ENCODE measurements around the gene PARD3B.
A peak's percentile ranks its signal among the peaks of the same experiment; 100 is the strongest.

Gene PARD3B

GRCh38 chr2:204664708-204665121, 119.4 kb downstream of the PARD3B start:
- Histone ChIP-seq H3K9me3 (ENCODE audit: severe bottlenecking) (no peaks in the 10 kb centered on the region), H3K27me3 (ENCODE audit: insufficient read depth, poor library complexity, severe bottlenecking) (no peaks in the 10 kb centered on the region), H3K4me1 (ENCODE audit: insufficient read depth, poor library complexity, severe bottlenecking) (peaks cover 27% of the 10 kb centered on the region), H3K36me3 (ENCODE audit: low read depth) (no peaks in the 10 kb centered on the region), H3K27ac (ENCODE audit: poor library complexity, severe bottlenecking) (peak overlapping the region; percentile 91), H3K4me3 (ENCODE audit: severe bottlenecking) (no peak overlapping the region)
- ATAC-seq (ENCODE audit: low read depth): peak; percentile 89
- no peak for DNase-seq (ENCODE audit: low spot score)
- TF ChIP-seq CTCF (IDR thresholded peaks at IDR 0.05; ENCODE audit: poor library complexity, severe bottlenecking): no peak

GRCh38 chr2:204665207-204665606, 119.9 kb downstream of the PARD3B start:
- ATAC-seq (ENCODE audit: low read depth) (peak; percentile 78), DNase-seq (ENCODE audit: low spot score) (no peak)
- TF ChIP-seq CTCF (IDR thresholded peaks at IDR 0.05; ENCODE audit: poor library complexity, severe bottlenecking): no peak
- Histone ChIP-seq H3K9me3 (ENCODE audit: severe bottlenecking) (no peaks in the 10 kb centered on the region), H3K36me3 (ENCODE audit: low read depth) (no peaks in the 10 kb centered on the region), H3K4me3 (ENCODE audit: severe bottlenecking) (no peak overlapping the region), H3K27me3 (ENCODE audit: insufficient read depth, poor library complexity, severe bottlenecking) (no peaks in the 10 kb centered on the region), H3K27ac (ENCODE audit: poor library complexity, severe bottlenecking) (peak overlapping the region; percentile 91), H3K4me1 (ENCODE audit: insufficient read depth, poor library complexity, severe bottlenecking) (peaks cover 27% of the 10 kb centered on the region)

GRCh38 chr2:204665771-204666170, 120.5 kb downstream of the PARD3B start:
- peaks cover 27% of the 10 kb centered on the region for H3K4me1 ChIP-seq (ENCODE audit: insufficient read depth, poor library complexity, severe bottlenecking)
- peak overlapping the region; percentile 91 for H3K27ac ChIP-seq (ENCODE audit: poor library complexity, severe bottlenecking)

GRCh38 chr2:204667990-204668389, 122.7 kb downstream of the PARD3B start:
- Histone ChIP-seq H3K4me3 (ENCODE audit: severe bottlenecking) (no peak overlapping the region), H3K27ac (ENCODE audit: poor library complexity, severe bottlenecking) (no peak overlapping the region), H3K27me3 (ENCODE audit: insufficient read depth, poor library complexity, severe bottlenecking) (no peaks in the 10 kb centered on the region), H3K4me1 (ENCODE audit: insufficient read depth, poor library complexity, severe bottlenecking) (peaks cover 27% of the 10 kb centered on the region), H3K9me3 (ENCODE audit: severe bottlenecking) (no peaks in the 10 kb centered on the region), H3K36me3 (ENCODE audit: low read depth) (no peaks in the 10 kb centered on the region)
- ATAC-seq (ENCODE audit: low read depth) (no peak), DNase-seq (ENCODE audit: low spot score) (no peak)
- no peak for TF ChIP-seq CTCF (IDR thresholded peaks at IDR 0.05; ENCODE audit: poor library complexity, severe bottlenecking)

More at GRCh38 chr2:204665771-204666170, 120.5 kb downstream of the PARD3B start:
- Histone ChIP-seq H3K27me3 (ENCODE audit: insufficient read depth, poor library complexity, severe bottlenecking) (no peaks in the 10 kb centered on the region), H3K4me3 (ENCODE audit: severe bottlenecking) (no peak overlapping the region), H3K36me3 (ENCODE audit: low read depth) (no peaks in the 10 kb centered on the region), H3K9me3 (ENCODE audit: severe bottlenecking) (no peaks in the 10 kb centered on the region)
- no peak for ATAC-seq (ENCODE audit: low read depth)
- no peak for TF ChIP-seq CTCF (IDR thresholded peaks at IDR 0.05; ENCODE audit: poor library complexity, severe bottlenecking)
- DNase-seq (ENCODE audit: low spot score): no peak

- ATAC-seq (ENCODE audit: low read depth): no peak
- Histone ChIP-seq H3K4me1 (ENCODE audit: insufficient read depth, poor library complexity, severe bottlenecking) (peaks cover 31% of the 10 kb centered on the region), H3K9me3 (ENCODE audit: severe bottlenecking) (no peaks in the 10 kb centered on the region), H3K4me3 (ENCODE audit: severe bottlenecking) (no peak overlapping the region), H3K27ac (ENCODE audit: poor library complexity, severe bottlenecking) (peak overlapping the region; percentile 41), H3K27me3 (ENCODE audit: insufficient read depth, poor library complexity, severe bottlenecking) (no peaks in the 10 kb centered on the region), H3K36me3 (ENCODE audit: low read depth) (no peaks in the 10 kb centered on the region)
- no peak for TF ChIP-seq CTCF (IDR thresholded peaks at IDR 0.05; ENCODE audit: poor library complexity, severe bottlenecking)
- no peak for DNase-seq (ENCODE audit: low spot score)
These were observed 124.1 kb downstream of the PARD3B start for GRCh38 chr2:204669382-204669781.
